ENCODE results near the gene KCNJ2.

Gene KCNJ2

GRCh38 chr17:70132505-70132904 lies 36.8 kb upstream of the KCNJ2 start:
- no peak overlapping the region for H3K4me3 ChIP-seq (ENCODE audit: low read depth in 1 of 2, low read length in 2 of 2)
- no peaks in the 10 kb centered on the region for H3K4me1 ChIP-seq (ENCODE audit: insufficient read depth, low read length)
- TF ChIP-seq EZH2 (IDR thresholded peaks at IDR 0.05; ENCODE audit: borderline replicate concordance, low read depth, low read length, severe bottlenecking) (no peak), CTCF (IDR thresholded peaks at IDR 0.05; ENCODE audit: borderline replicate concordance, extremely low read depth, low read length, poor library complexity, severe bottlenecking) (no peak)
- DNase-seq (no peak), ATAC-seq (ENCODE audit: insufficient read depth, low read depth) (no peak)
- no peaks in the 10 kb centered on the region for H3K79me2 ChIP-seq (ENCODE audit: insufficient read depth, low read length)
- H3K9me3 ChIP-seq (ENCODE audit: insufficient read depth, low read length, severe bottlenecking): no peaks in the 10 kb centered on the region
- no peak overlapping the region for H3K27ac ChIP-seq (ENCODE audit: low read length)
- H3K27me3 ChIP-seq (ENCODE audit: insufficient read depth, low read length, poor library complexity): no peaks in the 10 kb centered on the region
- no peak overlapping the region for H2AFZ ChIP-seq (ENCODE audit: low read depth, low read length)
- no peaks in the 10 kb centered on the region for H3K36me3 ChIP-seq (ENCODE audit: insufficient read depth, low read length)
- no peak overlapping the region for H3K4me2 ChIP-seq (ENCODE audit: insufficient read depth, low read length)
- H3K9ac ChIP-seq (ENCODE audit: low read depth, low read length): no peak overlapping the region
- no peaks in the 10 kb centered on the region for H4K20me1 ChIP-seq (ENCODE audit: insufficient read depth, low read length)

- H3K4me2 ChIP-seq (ENCODE audit: insufficient read depth, low read length): no peak overlapping the region
- H3K79me2 ChIP-seq (ENCODE audit: insufficient read depth, low read length): no peaks in the 10 kb centered on the region
- H3K36me3 ChIP-seq (ENCODE audit: insufficient read depth, low read length): no peaks in the 10 kb centered on the region
- no peaks in the 10 kb centered on the region for H3K4me1 ChIP-seq (ENCODE audit: insufficient read depth, low read length)
- no peak overlapping the region for H3K4me3 ChIP-seq (ENCODE audit: low read depth in 1 of 2, low read length in 2 of 2)
- no peaks in the 10 kb centered on the region for H3K27me3 ChIP-seq (ENCODE audit: insufficient read depth, low read length, poor library complexity)
- TF ChIP-seq CTCF (IDR thresholded peaks at IDR 0.05; ENCODE audit: borderline replicate concordance, extremely low read depth, low read length, poor library complexity, severe bottlenecking) (no peak), EZH2 (IDR thresholded peaks at IDR 0.05; ENCODE audit: borderline replicate concordance, low read depth, low read length, severe bottlenecking) (no peak)
- DNase-seq (no peak), ATAC-seq (ENCODE audit: insufficient read depth, low read depth) (no peak)
- no peak overlapping the region for H2AFZ ChIP-seq (ENCODE audit: low read depth, low read length)
- no peaks in the 10 kb centered on the region for H4K20me1 ChIP-seq (ENCODE audit: insufficient read depth, low read length)
- no peak overlapping the region for H3K9ac ChIP-seq (ENCODE audit: low read depth, low read length)
- no peaks in the 10 kb centered on the region for H3K9me3 ChIP-seq (ENCODE audit: insufficient read depth, low read length, severe bottlenecking)
- H3K27ac ChIP-seq (ENCODE audit: low read length): no peak overlapping the region
Observed at GRCh38 chr17:70134042-70134441, 35.3 kb upstream of the KCNJ2 start.

- H3K4me2 ChIP-seq (ENCODE audit: insufficient read depth, low read length): no peak overlapping the region
- no peak for ATAC-seq (ENCODE audit: insufficient read depth, low read depth)
- H2AFZ ChIP-seq (ENCODE audit: low read depth, low read length): no peak overlapping the region
Observed at GRCh38 chr17:70134777-70135176, 34.6 kb upstream of the KCNJ2 start.

More at GRCh38 chr17:70134777-70135176, 34.6 kb upstream of the KCNJ2 start:
- Histone ChIP-seq H4K20me1 (ENCODE audit: insufficient read depth, low read length) (no peaks in the 10 kb centered on the region), H3K27me3 (ENCODE audit: insufficient read depth, low read length, poor library complexity) (no peaks in the 10 kb centered on the region), H3K4me1 (ENCODE audit: insufficient read depth, low read length) (no peaks in the 10 kb centered on the region), H3K9ac (ENCODE audit: low read depth, low read length) (no peak overlapping the region), H3K27ac (ENCODE audit: low read length) (no peak overlapping the region), H3K36me3 (ENCODE audit: insufficient read depth, low read length) (no peaks in the 10 kb centered on the region), H3K9me3 (ENCODE audit: insufficient read depth, low read length, severe bottlenecking) (no peaks in the 10 kb centered on the region), H3K79me2 (ENCODE audit: insufficient read depth, low read length) (no peaks in the 10 kb centered on the region), H3K4me3 (ENCODE audit: low read depth in 1 of 2, low read length in 2 of 2) (no peak overlapping the region)
- DNase-seq: no peak
- TF ChIP-seq EZH2 (IDR thresholded peaks at IDR 0.05; ENCODE audit: borderline replicate concordance, low read depth, low read length, severe bottlenecking) (no peak), CTCF (IDR thresholded peaks at IDR 0.05; ENCODE audit: borderline replicate concordance, extremely low read depth, low read length, poor library complexity, severe bottlenecking) (no peak)

Data from DND-41 (cell line).